GM12878 (cell line): ENCODE measurements around the gene TSGA10. TPM values are rescaled to one million over a fixed set of nuclear protein-coding genes. Genes with fewer than 3 reads are reported as not detected.

Experiments
- ATAC-seq: fragments of 200-7000 bp; cut with Tn5 transposase; 3 replicates; pipeline ENCODE4 v1.9.1; 2020; ENCODE audit warnings: mild to moderate bottlenecking, moderate library complexity
- BruUV-seq: library from RNA; stranded (reverse); fragments of 400-500 nt; replicated peaks from 2 replicates; lab custom pipeline; 2021; lab: Mats Ljungman, UMichigan
- CTCF ChIA-PET: fragments of 300-600 bp; sonication (Branson Sonifier 250); formaldehyde crosslinking; extraction: SDS; loops from one replicate; lab custom pipeline; 2021; ENCODE audit warnings: inconsistent platforms; lab: Yijun Ruan, JAX
- POLR2A ChIA-PET: fragments of 350-600 bp; formaldehyde crosslinking; extraction: SDS; loops from one replicate; lab custom pipeline; 2021; ENCODE audit warnings: inconsistent platforms; lab: Charles Lee
- RAD21 ChIA-PET: fragments of 300-600 bp; sonication (Branson Sonifier 250); formaldehyde crosslinking; loops from one replicate; lab custom pipeline; 2023; ENCODE audit warnings: antibody characterized with exemption; ENCODE audit not compliant: unreplicated experiment; lab: Charles Lee
- SMC1A ChIA-PET: fragments of 300-600 bp; sonication (Branson Sonifier 250); formaldehyde crosslinking; loops from one replicate; lab custom pipeline; 2023; ENCODE audit not compliant: unreplicated experiment, uncharacterized antibody; lab: Charles Lee
- DNase-seq: peaks from one replicate; pipeline ENCODE4 v3.0.0-alpha.2; 2011; ENCODE audit warnings: low read depth, low spot score
- FAIRE-seq: peaks from 3 replicates; lab custom pipeline; 2011; peaks lifted over from hg19 to GRCh38; lab: Jason Lieb, UNC
- H2AFZ ChIP-seq: 2 replicates; pipeline ENCODE4 v1.6.0; 2011; ENCODE audit warnings: low read depth, low read length, control low read depth; ENCODE audit not compliant: control insufficient read depth
- H3K27ac ChIP-seq: 2 replicates; pipeline ENCODE4 v1.5.1; 2011; ENCODE audit warnings: control low read depth; ENCODE audit not compliant: control insufficient read depth, insufficient read depth
- H3K27me3 ChIP-seq, 2 experiments: replicated peaks in 1 of 2; 2 replicates each; pipeline versions ENCODE4 v1.6.0 to v1.6.1; 2011; ENCODE audit warnings: low read length in 1 of 2; ENCODE audit not compliant: control insufficient read depth in 2 of 2, insufficient read depth in 2 of 2
- H3K36me3 ChIP-seq, 2 experiments: 2 replicates each; pipeline ENCODE4 v1.5.1; 2011; ENCODE audit warnings: low read length in 1 of 2; ENCODE audit not compliant: control insufficient read depth in 2 of 2, insufficient read depth in 2 of 2
- H3K4me1 ChIP-seq: 2 replicates; pipeline ENCODE4 v1.6.1; 2011; ENCODE audit warnings: mild to moderate bottlenecking, low read length, moderate library complexity, mixed read lengths; ENCODE audit not compliant: control insufficient read depth, insufficient read depth
- H3K4me2 ChIP-seq: 2 replicates; pipeline ENCODE4 v1.6.0; 2011; ENCODE audit warnings: control low read depth; ENCODE audit not compliant: control insufficient read depth, insufficient read depth
- H3K4me3 ChIP-seq: fragments of 200-600 bp; sonication (generic); 2 replicates; pipeline ENCODE4 v1.5.1; 2016
- H3K79me2 ChIP-seq: 2 replicates; pipeline ENCODE4 v1.6.0; 2011; ENCODE audit warnings: low read length; ENCODE audit not compliant: control insufficient read depth, insufficient read depth
- H3K9ac ChIP-seq: 2 replicates; pipeline ENCODE4 v1.8.0; 2011; ENCODE audit warnings: low read length, control low read depth, mixed read lengths; ENCODE audit not compliant: control insufficient read depth, insufficient read depth
- H3K9me3 ChIP-seq: replicated peaks from 3 replicates; pipeline ENCODE4 v1.5.1; 2011; ENCODE audit warnings: mild to moderate bottlenecking, low read length; ENCODE audit not compliant: control insufficient read depth, insufficient read depth
- H4K20me1 ChIP-seq: 2 replicates; pipeline ENCODE4 v1.6.0; 2011; ENCODE audit not compliant: control insufficient read depth, insufficient read depth
- EP300 ChIP-seq, 2 experiments: fragments of 150-350 bp in 1 of 2; IDR thresholded peaks; 2 replicates each; pipeline ENCODE4 v1.6.1; 2011 to 2012; ENCODE audit warnings: low read depth in 2 of 2, low read length in 2 of 2, borderline replicate concordance in 1 of 2, improper control_type of control experiment in 1 of 2, inconsistent platforms in 1 of 2; ENCODE audit not compliant: control insufficient read depth in 1 of 2
- HDAC6 ChIP-seq: fragments of 200-600 bp; sonication (generic); IDR thresholded peaks from one replicate; pipeline ENCODE4 v1.8.0; 2017; ENCODE audit warnings: antibody characterized with exemption; ENCODE audit not compliant: unreplicated experiment
- JUNB ChIP-seq: IDR thresholded peaks from 2 replicates; pipeline ENCODE4 v1.6.1; 2016; ENCODE audit warnings: antibody characterized with exemption, mild to moderate bottlenecking
- NFIC ChIP-seq: IDR thresholded peaks from 2 replicates; pipeline ENCODE4 v1.6.1; 2012; ENCODE audit warnings: low read depth, mild to moderate bottlenecking, inconsistent platforms, low read length, moderate library complexity
- TCF12 ChIP-seq: IDR thresholded peaks from 2 replicates; pipeline ENCODE4 v1.6.1; 2011; ENCODE audit warnings: low read depth, mild to moderate bottlenecking, low read length
- ZNF384 ChIP-seq: IDR thresholded peaks from 2 replicates; pipeline ENCODE4 v1.6.1; 2012; ENCODE audit warnings: low read depth, mild to moderate bottlenecking, low read length, improper control_type of control experiment, borderline replicate concordance
- WGBS: methylation state at CpG from one replicate; pipeline ENCODE4 v1.1.6; 2016; ENCODE audit warnings: low lambda C conversion rate; ENCODE audit not compliant: insufficient replicate concordance, insufficient coverage; ENCODE audit errors: missing lambda C conversion rate; 5-methylcytosine and 5-hydroxymethylcytosine counted together
- in situ Hi-C: fragments of 300-500 bp; cut with MboI; formaldehyde crosslinking; loops from 9 replicates; pipeline ENCODE4 v1.14.3; 2018; ENCODE audit warnings: mixed read lengths
- intact Hi-C: fragments of 100-400 bp; cut with micrococcal nuclease; formaldehyde crosslinking; loops from one replicate; pipeline ENCODE4 v1.14.2; 2022; ENCODE audit not compliant: unreplicated experiment
- polyA plus RNA-seq, 11 experiments: library from polyadenylated mRNA; depleted of rRNA in 4 of 11; unstranded in 6 of 11; stranded (reverse) in 5 of 11; fragments of >200 nt; fragmentation: Nextera tagmentation in 4 of 11; fragmentation: Illumina TruSeq in 1 of 11; extraction: Ambion mirVana in 4 of 11; extraction: Trizol in 1 of 11; gene quantifications; 1 replicate in 1 of 11; 2 replicates in 10 of 11; pipeline versions ENCODE4 v1.2.1 to v1.2.3, GENCODE V29; 2011 to 2016; ENCODE audit warnings: inconsistent platforms in 2 of 11, missing spikeins in 2 of 11, low read depth in 1 of 11
- total RNA-seq, 4 experiments: library from RNA; depleted of rRNA in 3 of 4; stranded (reverse); fragments of >200 nt in 3 of 4; fragmentation: Illumina TruSeq in 1 of 4; extraction: Trizol in 1 of 4; gene quantifications; 2 replicates each; pipeline versions ENCODE4 v1.2.1 to v1.2.3, GENCODE V29; 2013 to 2021
- TF ChIP-seq, protein P1 (sequence below): IDR thresholded peaks from 2 replicates; pipeline ENCODE4 v1.6.1; 2012; ENCODE audit warnings: low read depth, low read length, improper control_type of control experiment

Gene TSGA10
- total and polyA plus RNA-seq, 10 of the 15 experiments (the other 5 are each of a cell fraction or from before 2014, with no cell fraction given), result 5.3 to 13.5 (median 8.6) TPM

DNA sequence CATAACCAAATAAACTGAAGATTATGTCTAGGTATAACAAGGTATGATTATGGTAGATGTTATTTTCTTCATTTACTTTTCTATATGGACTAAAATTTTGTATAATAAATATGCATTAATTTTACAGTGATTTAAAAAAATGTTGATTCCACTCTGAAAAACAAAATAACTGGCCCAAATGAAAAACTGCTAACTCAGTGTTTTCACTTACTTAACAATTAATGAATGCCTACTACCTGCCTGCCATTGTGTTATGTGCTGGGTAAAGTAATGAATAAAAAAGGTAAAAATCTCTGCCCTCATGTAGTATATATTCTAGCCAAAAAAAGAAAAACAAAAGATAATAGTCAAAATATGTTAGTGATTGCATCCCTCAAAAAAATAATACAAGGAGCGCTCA is 42.8 kb downstream of the TSGA10 start:
- Histone ChIP-seq H3K4me3 (no peak overlapping the region), H2AFZ (no peak overlapping the region), H3K4me2 (no peak overlapping the region), H3K9ac (no peak overlapping the region), H3K36me3 (no peaks in the 10 kb centered on the region), H3K9me3 (no peaks in the 10 kb centered on the region)
- no TSS peak for BruUV-seq
- FAIRE-seq, result no peak
- ChIA-PET SMC1A (no interaction called here), RAD21 (no interaction called here)
- intact Hi-C loops, result no loop called here
- no peak for DNase-seq
- TF ChIP-seq NFIC, result no peak
- TF ChIP-seq JUNB, result no peak
- TF ChIP-seq, protein P1, sequence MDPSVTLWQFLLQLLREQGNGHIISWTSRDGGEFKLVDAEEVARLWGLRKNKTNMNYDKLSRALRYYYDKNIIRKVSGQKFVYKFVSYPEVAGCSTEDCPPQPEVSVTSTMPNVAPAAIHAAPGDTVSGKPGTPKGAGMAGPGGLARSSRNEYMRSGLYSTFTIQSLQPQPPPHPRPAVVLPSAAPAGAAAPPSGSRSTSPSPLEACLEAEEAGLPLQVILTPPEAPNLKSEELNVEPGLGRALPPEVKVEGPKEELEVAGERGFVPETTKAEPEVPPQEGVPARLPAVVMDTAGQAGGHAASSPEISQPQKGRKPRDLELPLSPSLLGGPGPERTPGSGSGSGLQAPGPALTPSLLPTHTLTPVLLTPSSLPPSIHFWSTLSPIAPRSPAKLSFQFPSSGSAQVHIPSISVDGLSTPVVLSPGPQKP, result no peak
- no peak for TF ChIP-seq HDAC6
- TF ChIP-seq ZNF384, result no peak
- no peak for TF ChIP-seq EP300 (IDR thresholded peaks at IDR 0.05; ENCODE audit: borderline replicate concordance in 1 of 2, control insufficient read depth in 1 of 2, low read depth in 2 of 2, low read length in 2 of 2)
- TF ChIP-seq TCF12, result no peak
- TF ChIP-seq, all 136 proteins: peak for 0
- H3K4me1 ChIP-seq, result no peaks in the 10 kb centered on the region
- CTCF ChIA-PET, result interaction anchor here (0.7 kb wide), 1 partner anchor 104 kb away, joined by 3 read pairs; no protein-coding TSS in a partner anchor
- POLR2A ChIA-PET, result no interaction called here
- no peak for ATAC-seq
- H4K20me1 ChIP-seq, result no peaks in the 10 kb centered on the region
- WGBS, result 93% methylated on average over 1 of the region's 1 CpG
- no peak overlapping the region for H3K27ac ChIP-seq
- no peaks in the 10 kb centered on the region for H3K27me3 ChIP-seq
- in situ Hi-C loops, result no loop called here
- no peaks in the 10 kb centered on the region for H3K79me2 ChIP-seq
